PC-9 (cell line): ENCODE data around the gene FBP2. TPM values are rescaled to one million over a fixed set of nuclear protein-coding genes. Genes with fewer than 3 reads are reported as not detected.
"Not testable (repeated sequence)": the region's sequence is repeated elsewhere in the genome, so short reads cannot be mapped to it uniquely, and the experiment has no call there.

ENCODE experiments used
- BruUV-seq: library from RNA; stranded (reverse); fragments of 400-500 nt; replicated peaks from 2 replicates; lab custom pipeline; 2021; lab: Mats Ljungman, UMichigan
- CTCF ChIA-PET: fragments of 300-600 bp; sonication (Branson Sonifier 250); formaldehyde crosslinking; loops from one replicate; lab custom pipeline; 2022; ENCODE audit warnings: antibody characterized with exemption; lab: Charles Lee
- POLR2A ChIA-PET: fragments of 300-600 bp; sonication (Branson Sonifier 250); formaldehyde crosslinking; loops from one replicate; lab custom pipeline; 2022; ENCODE audit warnings: antibody characterized with exemption; ENCODE audit not compliant: unreplicated experiment; lab: Charles Lee
- DNase-seq, 2 experiments: peaks; one replicate each; pipeline versions ENCODE4 v3.0.0 to v3.0.0-alpha.2; 2015 to 2022; ENCODE audit warnings: mixed read lengths in 1 of 2
- H2AFZ ChIP-seq: fragments of 200-600 bp; sonication (generic); 2 replicates; pipeline ENCODE4 v1.8.1; 2017; ENCODE audit warnings: antibody characterized with exemption
- H3F3A ChIP-seq: fragments of 200-600 bp; sonication (generic); 2 replicates; pipeline ENCODE4 v1.8.1; 2017; ENCODE audit warnings: antibody characterized with exemption, mild to moderate bottlenecking, low read depth; ENCODE audit not compliant: insufficient read depth
- H3K27ac ChIP-seq: fragments of 200-600 bp; sonication (generic); 2 replicates; pipeline ENCODE4 v1.6.1; 2016; ENCODE audit warnings: mixed run types
- H3K27me3 ChIP-seq: fragments of 200-600 bp; sonication (generic); 2 replicates; pipeline ENCODE4 v1.6.1; 2016; ENCODE audit warnings: low read depth, mixed run types; ENCODE audit not compliant: insufficient read depth
- H3K36me3 ChIP-seq: fragments of 200-600 bp; sonication (generic); 2 replicates; pipeline ENCODE4 v1.6.1; 2016; ENCODE audit warnings: low read depth, mixed run types
- H3K4me1 ChIP-seq: fragments of 200-600 bp; sonication (generic); replicated peaks from 2 replicates; pipeline ENCODE4 v1.6.1; 2016; ENCODE audit warnings: mixed run types; ENCODE audit not compliant: insufficient read depth
- H3K4me2 ChIP-seq: fragments of 200-600 bp; sonication (generic); 2 replicates; pipeline ENCODE4 v1.6.1; 2017; ENCODE audit warnings: mixed run types
- H3K4me3 ChIP-seq: fragments of 200-600 bp; sonication (generic); 2 replicates; pipeline ENCODE4 v1.6.1; 2016; ENCODE audit warnings: mixed run types
- H3K79me2 ChIP-seq: fragments of 200-600 bp; sonication (generic); 2 replicates; pipeline ENCODE4 v1.6.1; 2017; ENCODE audit warnings: low read depth, mixed run types
- H3K9me2 ChIP-seq: fragments of 200-600 bp; sonication (generic); 2 replicates; pipeline ENCODE4 v1.8.1; 2017; ENCODE audit warnings: mild to moderate bottlenecking; ENCODE audit not compliant: insufficient read depth
- H3K9me3 ChIP-seq: fragments of 200-600 bp; sonication (generic); 2 replicates; pipeline ENCODE4 v1.8.1; 2016; ENCODE audit warnings: low read depth; ENCODE audit not compliant: insufficient read depth
- H4K20me1 ChIP-seq: fragments of 200-600 bp; sonication (generic); 2 replicates; pipeline ENCODE4 v1.8.1; 2017; ENCODE audit not compliant: insufficient read depth
- CTCF ChIP-seq: fragments of 200-600 bp; sonication (generic); conservative IDR thresholded peaks from 2 replicates; pipeline ENCODE4 v1.6.1; 2017; ENCODE audit warnings: mixed run types, antibody characterized with exemption, mild to moderate bottlenecking, moderate library complexity
- EZH2 ChIP-seq: fragments of 200-600 bp; sonication (generic); IDR thresholded peaks from 2 replicates; pipeline ENCODE4 v1.8.0; 2017; ENCODE audit warnings: antibody characterized with exemption, low read depth
- intact Hi-C: fragments of 100-400 bp; cut with micrococcal nuclease; formaldehyde crosslinking; loops from one replicate; pipeline ENCODE4 v1.10.0; 2022; ENCODE audit not compliant: unreplicated experiment
- total RNA-seq: library from RNA; stranded (reverse); gene quantifications from 2 replicates; pipeline ENCODE4 v1.2.3, GENCODE V29; 2021

Gene FBP2
- total RNA-seq, 1 experiment from 2014 or later, result not detected

GRCh38 chr9:94600258-94600657 is 6.6 kb upstream of the FBP2 start:
- no peak overlapping the region for H3K27ac ChIP-seq
- H3K4me3 ChIP-seq, result no peak overlapping the region
- ChIA-PET POLR2A (no interaction called here), CTCF (no interaction called here)
- H2AFZ ChIP-seq, result no peak overlapping the region
- H3K36me3 ChIP-seq, result peaks cover 11% of the 10 kb centered on the region
- no peaks in the 10 kb centered on the region for H3K27me3 ChIP-seq
- TF ChIP-seq EZH2 (no peak), CTCF (no peak)
- no peak for DNase-seq
- H3K9me2 ChIP-seq, result no peaks in the 10 kb centered on the region
- H4K20me1 ChIP-seq, result no peaks in the 10 kb centered on the region
- no TSS peak for BruUV-seq
- H3K4me2 ChIP-seq, result no peak overlapping the region
- no peaks in the 10 kb centered on the region for H3K9me3 ChIP-seq
- intact Hi-C loops, result loop anchor here (10.0 kb wide), 1 partner anchor 535 kb away; no protein-coding TSS in a partner anchor
- no peaks in the 10 kb centered on the region for H3K4me1 ChIP-seq
- peaks cover 23% of the 10 kb centered on the region; the same call in 1 of the 2 replicates for H3F3A ChIP-seq
- no peaks in the 10 kb centered on the region for H3K79me2 ChIP-seq

GRCh38 chr9:94599102-94599501 is 5.5 kb upstream of the FBP2 start:
- CTCF ChIA-PET, result no interaction called here
- peaks cover 19% of the 10 kb centered on the region; the same call in 1 of the 2 replicates for H3F3A ChIP-seq
- H3K36me3 ChIP-seq, result peaks cover 6% of the 10 kb centered on the region; the same call in 1 of the 2 replicates
- H3K9me3 ChIP-seq, result no peaks in the 10 kb centered on the region
- BruUV-seq, result no TSS peak
- DNase-seq, result no peak
- H3K4me2 ChIP-seq, result no peak overlapping the region
- no peak overlapping the region for H2AFZ ChIP-seq
- no peak overlapping the region for H3K27ac ChIP-seq
- no peaks in the 10 kb centered on the region for H3K9me2 ChIP-seq
- H4K20me1 ChIP-seq, result no peaks in the 10 kb centered on the region
- H3K27me3 ChIP-seq, result no peaks in the 10 kb centered on the region
- no peaks in the 10 kb centered on the region for H3K4me1 ChIP-seq
- intact Hi-C loops, result no loop called here
- no peaks in the 10 kb centered on the region for H3K79me2 ChIP-seq
- TF ChIP-seq EZH2 (no peak), CTCF (no peak)
- POLR2A ChIA-PET, result no interaction called here
- no peak overlapping the region for H3K4me3 ChIP-seq

GRCh38 chr9:94592683-94593082 is 941 bp downstream of the FBP2 start:
- POLR2A ChIA-PET, H3K4me2 ChIP-seq, H3K4me3 ChIP-seq, H3K4me1 ChIP-seq, CTCF ChIA-PET, H3K79me2 ChIP-seq, H3K9me3 ChIP-seq, H3K36me3 ChIP-seq, H3K9me2 ChIP-seq, H2AFZ ChIP-seq, DNase-seq, BruUV-seq, H3F3A ChIP-seq, intact Hi-C loops, H4K20me1 ChIP-seq, H3K27me3 ChIP-seq, H3K27ac ChIP-seq: not testable (repeated sequence)

- Histone ChIP-seq H3K27me3 (no peaks in the 10 kb centered on the region), H3K9me3 (no peaks in the 10 kb centered on the region), H3K4me2 (no peak overlapping the region), H2AFZ (no peak overlapping the region), H3K79me2 (no peaks in the 10 kb centered on the region), H3K36me3 (no peaks in the 10 kb centered on the region), H3F3A (no peaks in the 10 kb centered on the region), H3K9me2 (no peaks in the 10 kb centered on the region), H4K20me1 (no peaks in the 10 kb centered on the region), H3K4me1 (no peaks in the 10 kb centered on the region), H3K4me3 (no peak overlapping the region), H3K27ac (no peak overlapping the region)
- DNase-seq, result no peak
- TF ChIP-seq EZH2 (no peak), CTCF (no peak)
- intact Hi-C loops, result no loop called here
- ChIA-PET CTCF (no interaction called here), POLR2A (no interaction called here)
- BruUV-seq, result no TSS peak
Observed at GRCh38 chr9:94591876-94592275, 1.7 kb downstream of the FBP2 start.

- intact Hi-C loops, POLR2A ChIA-PET, DNase-seq, BruUV-seq, H3K9me3 ChIP-seq, H3K4me3 ChIP-seq, H3K27ac ChIP-seq, H4K20me1 ChIP-seq, CTCF ChIA-PET, H3K4me2 ChIP-seq, H2AFZ ChIP-seq, H3K36me3 ChIP-seq, H3K79me2 ChIP-seq, H3F3A ChIP-seq, H3K4me1 ChIP-seq, H3K27me3 ChIP-seq, H3K9me2 ChIP-seq: not testable (repeated sequence)
Observed at GRCh38 chr9:94591046-94591545, 2.5 kb downstream of the FBP2 start.
